Ishikawa (cell line): ENCODE data around the gene TMEM94.

Experiments used
- CREB1 ChIP-seq: IDR thresholded peaks from 2 replicates; pipeline ENCODE4 v1.6.1; 2012; ENCODE audit warnings: low read depth
- TF ChIP-seq, protein P1 (sequence below): IDR thresholded peaks from 2 replicates; pipeline ENCODE4 v1.6.1; 2012
- TF ChIP-seq, protein P2 (sequence below): IDR thresholded peaks from 2 replicates; pipeline ENCODE4 v1.6.1; 2012

DNA sequence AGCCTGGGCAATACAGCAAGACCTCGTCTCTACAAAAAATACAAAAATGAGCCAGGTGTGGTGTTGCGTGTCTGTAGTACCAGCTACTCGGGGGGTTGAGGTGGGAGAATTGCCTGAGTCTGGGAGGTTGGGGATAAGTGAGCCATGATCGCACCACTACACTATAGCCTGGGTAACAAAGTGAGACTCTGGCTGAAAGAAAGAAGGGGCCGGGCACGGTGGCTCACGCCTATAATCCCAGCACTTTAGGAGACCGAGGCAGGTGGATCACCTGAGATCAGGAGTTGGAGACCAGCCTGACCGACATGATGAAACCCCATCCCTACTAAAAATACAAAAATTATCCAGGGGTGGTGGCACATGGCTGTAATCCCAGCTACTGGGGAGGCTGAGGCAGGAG, 40.4 kb upstream of the TMEM94 start:
- TF ChIP-seq CREB1, result no peak
- TF ChIP-seq, protein P1, sequence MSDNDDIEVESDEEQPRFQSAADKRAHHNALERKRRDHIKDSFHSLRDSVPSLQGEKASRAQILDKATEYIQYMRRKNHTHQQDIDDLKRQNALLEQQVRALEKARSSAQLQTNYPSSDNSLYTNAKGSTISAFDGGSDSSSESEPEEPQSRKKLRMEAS, result no peak
- TF ChIP-seq, protein P2, sequence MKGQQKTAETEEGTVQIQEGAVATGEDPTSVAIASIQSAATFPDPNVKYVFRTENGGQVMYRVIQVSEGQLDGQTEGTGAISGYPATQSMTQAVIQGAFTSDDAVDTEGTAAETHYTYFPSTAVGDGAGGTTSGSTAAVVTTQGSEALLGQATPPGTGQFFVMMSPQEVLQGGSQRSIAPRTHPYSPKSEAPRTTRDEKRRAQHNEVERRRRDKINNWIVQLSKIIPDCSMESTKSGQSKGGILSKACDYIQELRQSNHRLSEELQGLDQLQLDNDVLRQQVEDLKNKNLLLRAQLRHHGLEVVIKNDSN, result no peak
